HuH-7 (cell line): ENCODE results near the gene NEDD1.

Source experiments
- DNase-seq: peaks from one replicate; pipeline ENCODE4 v3.0.0; 2011; ENCODE audit warnings: low spot score

Gene NEDD1, protein sequence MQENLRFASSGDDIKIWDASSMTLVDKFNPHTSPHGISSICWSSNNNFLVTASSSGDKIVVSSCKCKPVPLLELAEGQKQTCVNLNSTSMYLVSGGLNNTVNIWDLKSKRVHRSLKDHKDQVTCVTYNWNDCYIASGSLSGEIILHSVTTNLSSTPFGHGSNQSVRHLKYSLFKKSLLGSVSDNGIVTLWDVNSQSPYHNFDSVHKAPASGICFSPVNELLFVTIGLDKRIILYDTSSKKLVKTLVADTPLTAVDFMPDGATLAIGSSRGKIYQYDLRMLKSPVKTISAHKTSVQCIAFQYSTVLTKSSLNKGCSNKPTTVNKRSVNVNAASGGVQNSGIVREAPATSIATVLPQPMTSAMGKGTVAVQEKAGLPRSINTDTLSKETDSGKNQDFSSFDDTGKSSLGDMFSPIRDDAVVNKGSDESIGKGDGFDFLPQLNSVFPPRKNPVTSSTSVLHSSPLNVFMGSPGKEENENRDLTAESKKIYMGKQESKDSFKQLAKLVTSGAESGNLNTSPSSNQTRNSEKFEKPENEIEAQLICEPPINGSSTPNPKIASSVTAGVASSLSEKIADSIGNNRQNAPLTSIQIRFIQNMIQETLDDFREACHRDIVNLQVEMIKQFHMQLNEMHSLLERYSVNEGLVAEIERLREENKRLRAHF

DNA sequence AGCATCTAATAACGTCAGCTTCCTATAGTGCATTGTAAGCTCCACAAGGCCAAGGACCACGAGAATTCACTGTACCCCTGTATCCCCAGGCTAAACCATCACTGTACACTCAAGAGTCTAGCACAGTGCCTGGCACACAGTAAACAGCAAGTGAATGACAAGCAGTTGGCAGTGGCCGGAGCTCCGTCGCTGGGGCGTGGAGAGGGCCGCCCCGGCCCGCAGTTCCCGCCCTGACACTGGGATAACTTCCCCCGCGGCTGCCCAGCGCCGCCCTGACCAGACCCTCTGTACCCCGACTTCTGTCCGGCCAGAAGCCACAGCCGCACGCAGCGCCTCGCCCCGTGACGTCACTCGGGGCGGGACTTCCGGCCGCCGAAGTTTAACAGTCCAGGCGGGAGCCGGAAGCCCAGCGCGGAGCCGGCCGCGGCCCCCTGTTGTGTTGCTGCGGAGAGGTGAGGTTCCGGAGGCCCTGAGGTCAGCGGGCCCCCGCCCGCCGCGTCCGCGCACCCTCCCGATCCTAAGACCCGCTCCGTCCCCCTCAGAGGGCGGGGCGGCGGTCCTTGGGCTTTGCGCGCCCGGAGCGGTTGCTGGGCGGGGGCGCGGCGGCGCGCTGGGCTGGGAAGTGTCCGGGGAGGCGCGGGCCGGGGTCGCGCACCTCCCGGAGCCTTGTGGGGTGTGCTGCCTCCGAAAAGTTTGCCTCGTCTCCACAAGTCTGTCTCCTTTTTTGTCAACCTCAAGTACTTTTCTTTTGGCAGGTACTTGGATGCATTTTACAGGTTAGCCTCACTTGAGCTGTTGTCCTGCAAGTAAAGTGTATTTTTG is at the start of gene NEDD1:
Gene NEDD1, plus strand, starts transcription at position 409 of the 822 bp plus-strand sequence. CDS start 2,503 bp downstream, outside the sequence.
- peak; percentile 74 for DNase-seq

GRCh38 chr12:96858162-96858561 is 48.9 kb upstream of the NEDD1 start:
- DNase-seq, result no peak

- DNase-seq, result no peak
These were observed 45.4 kb upstream of the NEDD1 start for GRCh38 chr12:96861656-96862055.

GRCh38 chr12:96862326-96862725 is 44.7 kb upstream of the NEDD1 start:
- no peak for DNase-seq

GRCh38 chr12:96864335-96864734 is 42.7 kb upstream of the NEDD1 start:
- no peak for DNase-seq

- DNase-seq, result no peak
These were observed 40.1 kb upstream of the NEDD1 start for GRCh38 chr12:96866801-96867590.

GRCh38 chr12:96870946-96871345 is 36.1 kb upstream of the NEDD1 start:
- no peak for DNase-seq

DNA sequence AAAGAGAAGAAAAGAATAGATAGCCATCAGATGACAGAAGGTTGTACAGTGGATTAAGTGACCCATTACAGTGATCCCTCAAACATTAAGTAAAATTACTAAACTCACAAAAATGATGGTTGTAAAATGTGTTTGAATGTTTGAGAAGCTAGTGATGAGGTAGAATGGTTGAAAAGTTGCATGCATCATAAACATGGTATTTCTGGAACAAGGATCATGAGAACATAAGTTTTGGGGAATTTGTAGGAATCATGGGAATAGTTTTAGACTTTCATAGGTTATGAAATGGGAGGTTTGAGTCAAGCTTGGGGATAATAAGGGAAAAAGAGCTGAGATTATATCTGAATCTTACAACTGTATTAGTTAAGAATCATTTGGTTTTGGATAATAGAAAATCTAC is 34.1 kb upstream of the NEDD1 start:
- DNase-seq, result no peak

DNA sequence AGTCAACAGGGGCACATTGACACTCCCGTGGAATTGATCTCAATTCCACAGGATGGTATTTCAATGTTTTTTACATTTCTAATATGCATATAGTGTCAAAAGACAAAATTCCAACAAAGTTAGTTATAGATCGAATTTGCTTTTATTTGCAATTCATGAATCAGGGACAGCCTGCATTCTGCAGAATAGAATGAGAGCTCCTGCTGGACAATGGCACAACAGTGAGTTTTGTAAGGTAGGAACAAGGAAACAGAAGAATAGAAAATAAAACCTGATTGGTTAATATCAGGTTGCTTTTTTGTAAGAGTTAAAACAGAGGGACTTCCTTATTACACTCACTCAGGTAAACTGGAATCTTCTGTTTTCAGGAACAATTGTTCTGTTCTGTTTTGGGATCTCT is 32.8 kb upstream of the NEDD1 start:
- DNase-seq, result no peak

GRCh38 chr12:96876966-96877365 is 30.1 kb upstream of the NEDD1 start:
- DNase-seq, result no peak

DNA sequence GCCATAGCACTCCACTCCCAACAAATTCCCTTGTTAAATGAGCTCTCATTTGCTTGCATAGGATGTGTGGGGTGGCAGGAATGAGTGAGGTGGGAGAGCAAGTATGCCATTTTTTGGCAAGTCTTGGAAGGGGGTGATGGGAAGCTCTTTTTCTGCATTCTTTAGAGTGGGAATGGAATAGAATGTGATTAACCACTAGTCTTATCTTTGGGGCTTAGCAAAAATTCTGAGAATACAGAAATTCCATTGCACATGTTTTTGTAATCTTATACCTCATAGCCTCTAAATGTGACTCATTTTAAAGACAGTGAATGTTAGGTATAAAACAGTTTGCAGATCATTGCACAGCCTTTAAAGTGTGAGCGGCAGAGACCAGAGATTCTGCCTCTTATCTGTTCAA is 28.4 kb upstream of the NEDD1 start:
- DNase-seq, result no peak

- no peak for DNase-seq
These were observed 27.8 kb upstream of the NEDD1 start for GRCh38 chr12:96879301-96879700.

- no peak for DNase-seq
These were observed 26.8 kb upstream of the NEDD1 start for GRCh38 chr12:96880220-96880619.

GRCh38 chr12:96881608-96882007 is 25.4 kb upstream of the NEDD1 start:
- no peak for DNase-seq

- DNase-seq, result no peak
These were observed 24.2 kb upstream of the NEDD1 start for GRCh38 chr12:96882862-96883261.

DNA sequence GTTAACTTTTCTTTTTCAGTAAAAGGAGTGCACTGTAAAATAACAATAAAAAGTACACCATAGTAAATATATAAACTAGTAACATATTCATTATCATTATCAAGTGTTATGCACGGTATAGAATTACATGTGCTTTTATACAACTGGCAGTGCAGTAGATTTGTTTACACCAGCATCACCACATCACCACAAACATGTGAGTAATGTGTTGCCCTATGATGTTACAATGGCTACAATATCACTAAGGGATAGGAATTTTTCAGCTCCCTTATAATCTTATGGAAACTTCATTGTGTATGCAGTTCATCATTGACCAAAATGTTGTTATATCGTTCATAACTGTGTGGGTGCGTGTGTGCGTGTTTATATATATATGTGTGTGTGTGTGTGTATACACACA is 23.5 kb upstream of the NEDD1 start:
- DNase-seq, result no peak

GRCh38 chr12:96886998-96887677 is 19.9 kb upstream of the NEDD1 start:
- no peak for DNase-seq

GRCh38 chr12:96889273-96889933 is 17.7 kb upstream of the NEDD1 start:
- no peak for DNase-seq

- DNase-seq, result no peak
These were observed 16.7 kb upstream of the NEDD1 start for GRCh38 chr12:96890331-96890730.

DNA sequence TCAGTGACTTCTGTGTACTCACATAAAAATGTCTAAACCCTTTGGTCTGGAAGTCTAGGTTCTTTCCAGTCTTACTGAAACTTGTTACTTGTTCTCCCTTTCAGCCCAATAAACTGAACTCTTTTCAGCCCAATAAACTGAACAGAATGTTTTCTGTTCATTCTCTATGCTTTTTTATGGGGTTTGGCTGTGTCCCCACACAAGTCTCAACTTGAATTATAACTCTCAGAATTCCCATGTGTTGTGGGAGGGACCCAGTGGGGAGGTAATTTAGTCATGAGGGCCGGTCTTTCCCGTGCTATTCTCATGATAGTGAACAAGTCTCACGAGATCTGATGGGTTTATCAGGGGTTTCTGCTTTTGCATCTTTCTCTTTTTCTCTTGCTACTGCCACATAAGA is 15.0 kb upstream of the NEDD1 start:
- DNase-seq, result no peak

- no peak for DNase-seq
These were observed 9.6 kb upstream of the NEDD1 start for GRCh38 chr12:96897421-96897820.
